Astrocyte of the cerebellum (primary cell): Measurements from ENCODE around the gene PRSS27.
"Not testable (repeated sequence)": the region's sequence is repeated elsewhere in the genome, so short reads cannot be mapped to it uniquely, and the experiment has no call there.

ENCODE experiments used
- DNase-seq: peaks from one replicate; pipeline ENCODE4 v3.0.0-alpha.2; 2011; ENCODE audit warnings: low read depth
- H3K4me3 ChIP-seq: 2 replicates; pipeline ENCODE4 v1.5.1; 2011; ENCODE audit warnings: mild to moderate bottlenecking, low read depth, low read length, moderate library complexity
- CTCF ChIP-seq: IDR thresholded peaks from 2 replicates; pipeline ENCODE4 v1.5.1; 2012; ENCODE audit warnings: low read length, low read depth, moderate library complexity, mild to moderate bottlenecking; ENCODE audit errors: missing control alignments
- in situ Hi-C: cut with HindIII; loops from 2 replicates; pipeline ENCODE4 v1.10.0; 2017; ENCODE audit warnings: low sequenced_read_pairs

The PRSS27 gene

GRCh38 chr16:2689968-2690801, 29.8 kb downstream of the PRSS27 start:
- in situ Hi-C loops: no loop called here
- no peak overlapping the region for H3K4me3 ChIP-seq
- no peak for TF ChIP-seq CTCF
- no peak for DNase-seq

GRCh38 chr16:2689422-2689821, 30.6 kb downstream of the PRSS27 start:
- H3K4me3 ChIP-seq, in situ Hi-C loops, DNase-seq: not testable (repeated sequence)

GRCh38 chr16:2687531-2688308, 32.3 kb downstream of the PRSS27 start:
- no peak overlapping the region for H3K4me3 ChIP-seq
- in situ Hi-C loops: no loop called here
- no peak for DNase-seq
- TF ChIP-seq CTCF: no peak

- no peak for DNase-seq
- no peak overlapping the region for H3K4me3 ChIP-seq
- no peak for TF ChIP-seq CTCF
- in situ Hi-C loops: no loop called here
Measured at GRCh38 chr16:2686912-2687507, 33.0 kb downstream of the PRSS27 start.

- DNase-seq, in situ Hi-C loops, H3K4me3 ChIP-seq: not testable (repeated sequence)
Measured at GRCh38 chr16:2686075-2686474, 33.9 kb downstream of the PRSS27 start.

- DNase-seq, in situ Hi-C loops: not testable (repeated sequence)
- H3K4me3 ChIP-seq: peak overlapping the region; percentile 97
Measured at GRCh38 chr16:2683041-2683440, 37.0 kb downstream of the PRSS27 start.

- TF ChIP-seq CTCF: no peak
- peak; percentile 91 for DNase-seq
- in situ Hi-C loops: no loop called here
- H3K4me3 ChIP-seq: peak within 1 kb of the TSS; percentile 97
Measured at GRCh38 chr16:2682209-2683021, 37.6 kb downstream of the PRSS27 start, which contains the start of gene KCTD5. Gene KCTD5 (plus strand): TSS chr16:2682523. CDS start chr16:2682549, 26 bp downstream.

GRCh38 chr16:2680360-2680759, 39.7 kb downstream of the PRSS27 start:
- DNase-seq, in situ Hi-C loops, H3K4me3 ChIP-seq: not testable (repeated sequence)

- DNase-seq, in situ Hi-C loops, H3K4me3 ChIP-seq: not testable (repeated sequence)
Measured at GRCh38 chr16:2679902-2680301, 40.1 kb downstream of the PRSS27 start.

- in situ Hi-C loops, DNase-seq, H3K4me3 ChIP-seq: not testable (repeated sequence)
Measured at GRCh38 chr16:2678206-2678965, 41.6 kb downstream of the PRSS27 start.

- DNase-seq, in situ Hi-C loops, H3K4me3 ChIP-seq: not testable (repeated sequence)
Measured at GRCh38 chr16:2676937-2677336, 43.1 kb downstream of the PRSS27 start.
